K562 (cell line): ENCODE results near the gene NOP14. TPM values are rescaled to one million over a fixed set of nuclear protein-coding genes. Genes with fewer than 3 reads are reported as not detected.

Experiments
- ASH1L ChIP-seq: fragments of 450-650 bp; IDR thresholded peaks from 2 replicates; pipeline ENCODE4 v1.6.1; 2018; ENCODE audit warnings: borderline replicate concordance, mild to moderate bottlenecking, low read depth; ENCODE audit not compliant: partially characterized antibody
- CBFA2T2 ChIP-seq: fragments of 450-650 bp; conservative IDR thresholded peaks from 2 replicates; pipeline ENCODE4 v1.6.1; 2017; ENCODE audit warnings: mild to moderate bottlenecking
- CREM ChIP-seq: IDR thresholded peaks from 2 replicates; pipeline ENCODE4 v1.6.1; 2014; ENCODE audit warnings: antibody characterized with exemption, low read depth
- CXXC5 ChIP-seq: fragments of 250-450 bp; sonication (Bioruptor Pico); IDR thresholded peaks from 2 replicates; pipeline ENCODE4 v1.8.0; 2022; ENCODE audit warnings: inconsistent platforms, mild to moderate bottlenecking, moderate library complexity
- HDAC2 ChIP-seq: fragments of 450-650 bp; IDR thresholded peaks from 2 replicates; pipeline ENCODE4 v1.6.1; 2016; ENCODE audit warnings: mild to moderate bottlenecking
- HDAC8 ChIP-seq: fragments of 450-650 bp; IDR thresholded peaks from 2 replicates; pipeline ENCODE4 v1.6.1; 2016; ENCODE audit warnings: mild to moderate bottlenecking, missing genetic modification characterization, moderate library complexity, missing compliant biosample characterization
- NEUROD1 ChIP-seq: fragments of 150-350 bp; IDR thresholded peaks from 2 replicates; pipeline ENCODE4 v1.6.1; 2014; ENCODE audit warnings: borderline replicate concordance, low read length, low read depth; ENCODE audit not compliant: partially characterized antibody
- TOE1 ChIP-seq, 2 experiments: fragments of 450-650 bp in 1 of 2; sonication (generic) in 1 of 2; formaldehyde crosslinking in 1 of 2; IDR thresholded peaks; 2 replicates each; pipeline versions ENCODE4 v1.7.1 to v1.8.0; 2016 to 2022; ENCODE audit warnings: borderline replicate concordance in 2 of 2, mild to moderate bottlenecking in 2 of 2, antibody characterized with exemption in 1 of 2, inconsistent platforms in 1 of 2, low read depth in 1 of 2, missing genetic modification reagents in 1 of 2, moderate library complexity in 1 of 2
- TSC22D4 ChIP-seq: fragments of 450-650 bp; IDR thresholded peaks from 2 replicates; pipeline ENCODE4 v1.6.1; 2016; ENCODE audit warnings: missing genetic modification characterization, missing biosample characterization, control low read depth
- ZNF717 ChIP-seq: fragments of 250-450 bp; sonication (Bioruptor Pico); IDR thresholded peaks from 2 replicates; pipeline ENCODE4 v1.5.0; 2021
- polyA plus RNA-seq, 8 experiments: library from polyadenylated mRNA; depleted of rRNA in 4 of 8; stranded (reverse) in 5 of 8; unstranded in 3 of 8; fragments of >200 nt; fragmentation: Nextera tagmentation in 2 of 8; fragmentation: Illumina TruSeq in 1 of 8; extraction: Ambion mirVana in 2 of 8; extraction: Trizol in 1 of 8; gene quantifications; 2 replicates each; pipeline versions ENCODE4 v1.2.1 to v1.2.3, GENCODE V29; 2011 to 2014; ENCODE audit warnings: inconsistent platforms in 1 of 8, missing spikeins in 1 of 8
- total RNA-seq, 7 experiments: library from RNA; depleted of rRNA in 6 of 7; stranded (reverse); fragments of >200 nt in 6 of 7; fragmentation: Illumina TruSeq in 2 of 7; extraction: Trizol in 2 of 7; gene quantifications; 2 replicates each; pipeline versions ENCODE4 v1.2.1 to v1.2.3, GENCODE V29; 2011 to 2021; ENCODE audit warnings: low replicate concordance in 1 of 7
- TF ChIP-seq, protein P1 (sequence below): sonication (generic); formaldehyde crosslinking; IDR thresholded peaks from 2 replicates; pipeline ENCODE4 v1.8.0; 2023; ENCODE audit warnings: mild to moderate bottlenecking, missing genetic modification reagents
- TF ChIP-seq, protein P2 (sequence below): fragments of 250-450 bp; sonication (Bioruptor Pico); IDR thresholded peaks from 2 replicates; pipeline ENCODE4 v1.8.0; 2022; ENCODE audit warnings: inconsistent platforms
- TF ChIP-seq, protein P3 (sequence below): fragments of 250-450 bp; sonication (Bioruptor Pico); IDR thresholded peaks from 2 replicates; pipeline ENCODE4 v1.5.1; 2021; ENCODE audit warnings: mild to moderate bottlenecking
- TF ChIP-seq, protein P4 (sequence below): fragments of 450-650 bp; IDR thresholded peaks from 2 replicates; pipeline ENCODE4 v1.6.1; 2016; ENCODE audit warnings: borderline replicate concordance
- TF ChIP-seq, protein P5 (sequence below): fragments of 250-450 bp; sonication (Bioruptor Pico); IDR thresholded peaks from 2 replicates; pipeline ENCODE4 v1.8.0; 2022; ENCODE audit warnings: inconsistent platforms, mild to moderate bottlenecking, moderate library complexity, borderline replicate concordance

NOP14 gene
- total and polyA plus RNA-seq, 9 of the 15 experiments (the other 6 are each of a cell fraction or from before 2014, with no cell fraction given): 12.7 to 76.0 (median 50.9) TPM

DNA sequence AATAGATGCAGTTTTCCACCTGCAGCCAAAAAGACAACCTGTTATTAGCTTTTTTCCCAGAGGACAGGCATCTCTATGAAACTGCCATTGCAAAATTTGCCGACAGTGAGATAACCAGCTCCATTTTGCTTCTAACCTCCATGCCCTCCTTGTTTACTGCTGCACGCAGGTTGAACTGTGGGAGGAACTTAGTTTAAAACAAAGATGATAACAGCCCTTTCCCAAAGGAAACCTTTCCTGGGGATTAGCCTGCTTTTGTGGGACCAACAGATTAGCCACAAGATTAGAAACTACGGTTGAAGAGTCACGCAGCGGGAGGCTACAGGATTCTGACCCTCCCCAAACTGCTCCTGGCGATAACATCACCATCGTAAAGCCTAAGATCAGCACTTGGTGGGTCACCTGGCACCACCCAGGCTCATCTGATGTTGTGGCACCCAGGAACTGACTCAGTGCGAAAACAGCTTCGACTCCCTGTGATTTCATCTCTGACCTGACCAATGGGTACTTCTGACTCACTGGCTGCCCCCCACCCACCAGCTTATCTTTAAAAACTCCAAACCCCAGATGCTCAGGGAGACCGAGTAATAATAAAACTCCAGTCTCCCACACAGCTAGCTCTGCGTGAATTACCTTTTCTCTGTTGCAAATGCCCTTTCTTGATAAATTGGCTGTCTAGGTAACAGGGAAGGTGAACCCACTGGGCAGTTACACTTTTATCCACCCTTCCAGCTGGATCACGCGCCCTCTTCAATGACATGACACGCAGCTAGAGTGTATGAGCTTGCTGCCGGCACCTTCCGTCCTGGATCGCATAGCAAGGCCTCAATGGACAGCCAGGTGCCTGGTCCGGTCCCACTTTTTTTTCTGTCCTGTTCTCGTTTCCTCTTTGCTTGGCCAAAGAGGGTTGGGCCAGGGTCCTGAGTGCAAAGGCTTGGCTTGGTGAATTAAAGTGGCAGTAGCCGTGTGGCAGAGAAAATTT lies 27.2 kb downstream of the NOP14 start (continued):
- TF ChIP-seq, protein P1, sequence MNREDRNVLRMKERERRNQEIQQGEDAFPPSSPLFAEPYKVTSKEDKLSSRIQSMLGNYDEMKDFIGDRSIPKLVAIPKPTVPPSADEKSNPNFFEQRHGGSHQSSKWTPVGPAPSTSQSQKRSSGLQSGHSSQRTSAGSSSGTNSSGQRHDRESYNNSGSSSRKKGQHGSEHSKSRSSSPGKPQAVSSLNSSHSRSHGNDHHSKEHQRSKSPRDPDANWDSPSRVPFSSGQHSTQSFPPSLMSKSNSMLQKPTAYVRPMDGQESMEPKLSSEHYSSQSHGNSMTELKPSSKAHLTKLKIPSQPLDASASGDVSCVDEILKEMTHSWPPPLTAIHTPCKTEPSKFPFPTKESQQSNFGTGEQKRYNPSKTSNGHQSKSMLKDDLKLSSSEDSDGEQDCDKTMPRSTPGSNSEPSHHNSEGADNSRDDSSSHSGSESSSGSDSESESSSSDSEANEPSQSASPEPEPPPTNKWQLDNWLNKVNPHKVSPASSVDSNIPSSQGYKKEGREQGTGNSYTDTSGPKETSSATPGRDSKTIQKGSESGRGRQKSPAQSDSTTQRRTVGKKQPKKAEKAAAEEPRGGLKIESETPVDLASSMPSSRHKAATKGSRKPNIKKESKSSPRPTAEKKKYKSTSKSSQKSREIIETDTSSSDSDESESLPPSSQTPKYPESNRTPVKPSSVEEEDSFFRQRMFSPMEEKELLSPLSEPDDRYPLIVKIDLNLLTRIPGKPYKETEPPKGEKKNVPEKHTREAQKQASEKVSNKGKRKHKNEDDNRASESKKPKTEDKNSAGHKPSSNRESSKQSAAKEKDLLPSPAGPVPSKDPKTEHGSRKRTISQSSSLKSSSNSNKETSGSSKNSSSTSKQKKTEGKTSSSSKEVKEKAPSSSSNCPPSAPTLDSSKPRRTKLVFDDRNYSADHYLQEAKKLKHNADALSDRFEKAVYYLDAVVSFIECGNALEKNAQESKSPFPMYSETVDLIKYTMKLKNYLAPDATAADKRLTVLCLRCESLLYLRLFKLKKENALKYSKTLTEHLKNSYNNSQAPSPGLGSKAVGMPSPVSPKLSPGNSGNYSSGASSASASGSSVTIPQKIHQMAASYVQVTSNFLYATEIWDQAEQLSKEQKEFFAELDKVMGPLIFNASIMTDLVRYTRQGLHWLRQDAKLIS (CRISPR knock-in tag): no peak
- no peak for TF ChIP-seq HDAC8 (tag)
- peak; percentile 57; the same call in 1 of the 2 replicates for TF ChIP-seq CBFA2T2
- TF ChIP-seq, protein P2, sequence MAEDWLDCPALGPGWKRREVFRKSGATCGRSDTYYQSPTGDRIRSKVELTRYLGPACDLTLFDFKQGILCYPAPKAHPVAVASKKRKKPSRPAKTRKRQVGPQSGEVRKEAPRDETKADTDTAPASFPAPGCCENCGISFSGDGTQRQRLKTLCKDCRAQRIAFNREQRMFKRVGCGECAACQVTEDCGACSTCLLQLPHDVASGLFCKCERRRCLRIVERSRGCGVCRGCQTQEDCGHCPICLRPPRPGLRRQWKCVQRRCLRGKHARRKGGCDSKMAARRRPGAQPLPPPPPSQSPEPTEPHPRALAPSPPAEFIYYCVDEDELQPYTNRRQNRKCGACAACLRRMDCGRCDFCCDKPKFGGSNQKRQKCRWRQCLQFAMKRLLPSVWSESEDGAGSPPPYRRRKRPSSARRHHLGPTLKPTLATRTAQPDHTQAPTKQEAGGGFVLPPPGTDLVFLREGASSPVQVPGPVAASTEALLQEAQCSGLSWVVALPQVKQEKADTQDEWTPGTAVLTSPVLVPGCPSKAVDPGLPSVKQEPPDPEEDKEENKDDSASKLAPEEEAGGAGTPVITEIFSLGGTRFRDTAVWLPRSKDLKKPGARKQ (CRISPR knock-in tag): no peak
- peak; percentile 11; the same call in 1 of the 2 replicates for TF ChIP-seq CREM
- peak; percentile 12; the same call in 1 of the 2 replicates for TF ChIP-seq HDAC2
- TF ChIP-seq ZNF717 (CRISPR knock-in tag): no peak
- TF ChIP-seq, protein P3, sequence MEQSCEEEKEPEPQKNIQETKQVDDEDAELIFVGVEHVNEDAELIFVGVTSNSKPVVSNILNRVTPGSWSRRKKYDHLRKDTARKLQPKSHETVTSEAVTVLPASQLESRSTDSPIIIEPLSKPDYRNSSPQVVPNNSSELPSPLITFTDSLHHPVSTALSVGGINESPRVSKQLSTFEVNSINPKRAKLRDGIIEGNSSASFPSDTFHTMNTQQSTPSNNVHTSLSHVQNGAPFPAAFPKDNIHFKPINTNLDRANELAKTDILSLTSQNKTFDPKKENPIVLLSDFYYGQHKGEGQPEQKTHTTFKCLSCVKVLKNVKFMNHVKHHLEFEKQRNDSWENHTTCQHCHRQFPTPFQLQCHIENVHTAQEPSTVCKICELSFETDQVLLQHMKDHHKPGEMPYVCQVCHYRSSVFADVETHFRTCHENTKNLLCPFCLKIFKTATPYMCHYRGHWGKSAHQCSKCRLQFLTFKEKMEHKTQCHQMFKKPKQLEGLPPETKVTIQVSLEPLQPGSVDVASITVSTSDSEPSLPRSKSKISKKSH: no peak
- TF ChIP-seq NEUROD1: no peak
- no peak for TF ChIP-seq ASH1L
- TF ChIP-seq, protein P4, sequence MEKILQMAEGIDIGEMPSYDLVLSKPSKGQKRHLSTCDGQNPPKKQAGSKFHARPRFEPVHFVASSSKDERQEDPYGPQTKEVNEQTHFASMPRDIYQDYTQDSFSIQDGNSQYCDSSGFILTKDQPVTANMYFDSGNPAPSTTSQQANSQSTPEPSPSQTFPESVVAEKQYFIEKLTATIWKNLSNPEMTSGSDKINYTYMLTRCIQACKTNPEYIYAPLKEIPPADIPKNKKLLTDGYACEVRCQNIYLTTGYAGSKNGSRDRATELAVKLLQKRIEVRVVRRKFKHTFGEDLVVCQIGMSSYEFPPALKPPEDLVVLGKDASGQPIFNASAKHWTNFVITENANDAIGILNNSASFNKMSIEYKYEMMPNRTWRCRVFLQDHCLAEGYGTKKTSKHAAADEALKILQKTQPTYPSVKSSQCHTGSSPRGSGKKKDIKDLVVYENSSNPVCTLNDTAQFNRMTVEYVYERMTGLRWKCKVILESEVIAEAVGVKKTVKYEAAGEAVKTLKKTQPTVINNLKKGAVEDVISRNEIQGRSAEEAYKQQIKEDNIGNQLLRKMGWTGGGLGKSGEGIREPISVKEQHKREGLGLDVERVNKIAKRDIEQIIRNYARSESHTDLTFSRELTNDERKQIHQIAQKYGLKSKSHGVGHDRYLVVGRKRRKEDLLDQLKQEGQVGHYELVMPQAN: no peak
- TF ChIP-seq, protein P5, sequence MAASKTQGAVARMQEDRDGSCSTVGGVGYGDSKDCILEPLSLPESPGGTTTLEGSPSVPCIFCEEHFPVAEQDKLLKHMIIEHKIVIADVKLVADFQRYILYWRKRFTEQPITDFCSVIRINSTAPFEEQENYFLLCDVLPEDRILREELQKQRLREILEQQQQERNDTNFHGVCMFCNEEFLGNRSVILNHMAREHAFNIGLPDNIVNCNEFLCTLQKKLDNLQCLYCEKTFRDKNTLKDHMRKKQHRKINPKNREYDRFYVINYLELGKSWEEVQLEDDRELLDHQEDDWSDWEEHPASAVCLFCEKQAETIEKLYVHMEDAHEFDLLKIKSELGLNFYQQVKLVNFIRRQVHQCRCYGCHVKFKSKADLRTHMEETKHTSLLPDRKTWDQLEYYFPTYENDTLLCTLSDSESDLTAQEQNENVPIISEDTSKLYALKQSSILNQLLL (CRISPR knock-in tag): no peak
- TF ChIP-seq CXXC5 (CRISPR knock-in tag): 0 out of 2 replicates have a peak, but pooled peaks have one; percentile 4
- no peak for TF ChIP-seq TSC22D4 (tag)
- TF ChIP-seq TOE1 (IDR thresholded peaks at IDR 0.05; ENCODE audit: borderline replicate concordance): no peak
- TF ChIP-seq TOE1 (CRISPR knock-in tag; IDR thresholded peaks at IDR 0.05; ENCODE audit: borderline replicate concordance, low read depth): no peak
